Mesothelial cell of epicardium (in vitro differentiated cells): ENCODE results near the gene ACTN4. TPM values are rescaled to one million over a fixed set of nuclear protein-coding genes. Genes with fewer than 3 reads are reported as not detected.
"Not testable (repeated sequence)": the region's sequence is repeated elsewhere in the genome, so short reads cannot be mapped to it uniquely, and the experiment has no call there.

Experiments
- DNase-seq, 2 experiments: peaks; one replicate each; pipeline ENCODE4 v3.0.0; 2021; ENCODE audit warnings: low spot score in 2 of 2; ENCODE audit not compliant: unreplicated experiment in 2 of 2
- H3K27ac Mint-ChIP-seq: 2 replicates; pipeline ENCODE4 v1.8.0; 2021; ENCODE audit warnings: mixed read lengths
- H3K27me3 Mint-ChIP-seq: 2 replicates; pipeline ENCODE4 v1.8.0; 2021; ENCODE audit warnings: low read depth, mixed read lengths
- H3K36me3 Mint-ChIP-seq: 2 replicates; pipeline ENCODE4 v1.8.0; 2021; ENCODE audit warnings: mixed read lengths
- H3K4me1 Mint-ChIP-seq: 2 replicates; pipeline ENCODE4 v1.8.0; 2021; ENCODE audit warnings: mixed read lengths
- H3K4me3 Mint-ChIP-seq: 2 replicates; pipeline ENCODE4 v1.8.0; 2021; ENCODE audit warnings: mild to moderate bottlenecking, moderate library complexity, mixed read lengths
- H3K9me3 Mint-ChIP-seq: 2 replicates; pipeline ENCODE4 v1.8.0; 2021; ENCODE audit warnings: mixed read lengths
- CTCF ChIP-seq: fragments of 200-600 bp; sonication (generic); IDR thresholded peaks from one replicate; pipeline ENCODE4 v1.5.0; 2021; ENCODE audit warnings: antibody characterized with exemption; ENCODE audit not compliant: unreplicated experiment
- total RNA-seq: library from RNA; stranded (reverse); gene quantifications from 3 replicates; pipeline ENCODE4 v1.2.1, GENCODE V29; 2021

Gene ACTN4
- total RNA-seq: 452 to 469 TPM (median 460 TPM) in 3 replicates

DNA sequence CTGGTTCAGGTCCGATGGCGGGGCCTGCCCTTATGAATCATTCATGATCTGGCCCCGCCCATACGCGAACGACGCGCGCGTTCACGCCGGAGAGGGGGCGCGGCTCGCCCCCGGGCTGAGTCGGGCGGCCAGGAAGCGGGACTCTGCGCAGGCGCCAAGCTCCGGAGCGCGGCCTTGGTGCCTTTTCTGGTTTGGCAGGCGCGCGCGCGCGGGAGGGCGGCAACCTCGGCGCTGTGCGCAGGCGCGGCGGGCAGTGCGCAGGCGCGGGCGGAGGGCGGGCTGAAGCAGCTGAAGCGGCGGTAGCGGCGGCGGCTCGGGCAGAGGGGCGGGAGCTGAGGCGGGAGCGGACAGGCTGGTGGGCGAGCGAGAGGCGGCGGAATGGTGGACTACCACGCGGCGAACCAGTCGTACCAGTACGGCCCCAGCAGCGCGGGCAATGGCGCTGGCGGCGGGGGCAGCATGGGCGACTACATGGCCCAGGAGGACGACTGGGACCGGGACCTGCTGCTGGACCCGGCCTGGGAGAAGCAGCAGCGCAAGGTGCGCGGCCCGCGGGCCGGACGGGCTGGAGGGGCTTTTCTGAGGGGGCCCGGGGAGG is at the start of gene ACTN4:
ACTN4 (plus strand) TSS at position 282 of the 598 bp plus-strand sequence; CDS start at position 379, 97 bp downstream.
- Mint-ChIP-seq H3K27me3 (no peaks in the 10 kb centered on the region), H3K36me3 (no peaks in the 10 kb centered on the region), H3K27ac (peak within 1 kb of the TSS; percentile 95), H3K9me3 (no peaks in the 10 kb centered on the region), H3K4me1 (peaks cover 39% of the 10 kb centered on the region), H3K4me3 (peak within 1 kb of the TSS; percentile 90)
- TF ChIP-seq CTCF: no peak
- DNase-seq: peak; percentile 100

DNA sequence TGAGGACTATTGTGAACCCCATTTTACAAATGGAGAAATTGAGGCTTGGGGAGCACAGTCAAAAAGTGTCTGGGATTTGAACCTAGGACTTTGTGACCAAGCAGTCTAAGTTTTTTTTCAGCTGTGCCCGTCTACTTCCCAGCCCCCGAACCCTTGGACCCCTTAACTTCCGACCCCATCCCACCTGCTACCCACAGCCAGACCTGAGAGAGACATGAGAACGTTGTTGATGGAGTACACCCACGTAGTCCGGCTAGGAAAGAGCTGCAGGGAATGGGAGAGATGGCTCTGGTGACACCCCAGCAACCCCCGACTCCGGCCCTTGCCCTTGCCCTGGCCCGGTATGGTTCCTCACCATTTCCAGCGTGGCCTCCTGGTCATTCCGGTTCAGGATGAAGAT is 47.7 kb upstream of the ACTN4 start:
- H3K27ac Mint-ChIP-seq: no peak overlapping the region
- no peaks in the 10 kb centered on the region for H3K9me3 Mint-ChIP-seq
- no peaks in the 10 kb centered on the region for H3K36me3 Mint-ChIP-seq
- no peak for DNase-seq
- TF ChIP-seq CTCF: no peak
- peaks cover 5% of the 10 kb centered on the region for H3K4me1 Mint-ChIP-seq
- peaks cover 12% of the 10 kb centered on the region for H3K27me3 Mint-ChIP-seq
- H3K4me3 Mint-ChIP-seq: no peak overlapping the region

GRCh38 chr19:38602856-38603255 is 44.6 kb upstream of the ACTN4 start:
- H3K9me3 Mint-ChIP-seq, H3K4me1 Mint-ChIP-seq, H3K36me3 Mint-ChIP-seq, H3K27me3 Mint-ChIP-seq, H3K4me3 Mint-ChIP-seq, DNase-seq, H3K27ac Mint-ChIP-seq: not testable (repeated sequence)

- H3K4me1 Mint-ChIP-seq: no peaks in the 10 kb centered on the region
Measured at GRCh38 chr19:38606131-38606530, 41.3 kb upstream of the ACTN4 start.

GRCh38 chr19:38614289-38614688 is 33.2 kb upstream of the ACTN4 start:
- DNase-seq: no peak
- H3K27me3 Mint-ChIP-seq: no peaks in the 10 kb centered on the region
- H3K4me3 Mint-ChIP-seq: no peak overlapping the region
- no peaks in the 10 kb centered on the region for H3K9me3 Mint-ChIP-seq
- no peak overlapping the region for H3K27ac Mint-ChIP-seq
- peaks cover 13% of the 10 kb centered on the region for H3K4me1 Mint-ChIP-seq
- H3K36me3 Mint-ChIP-seq: no peaks in the 10 kb centered on the region
- TF ChIP-seq CTCF: no peak

More at GRCh38 chr19:38606131-38606530, 41.3 kb upstream of the ACTN4 start:
- Mint-ChIP-seq H3K9me3 (no peaks in the 10 kb centered on the region), H3K36me3 (no peaks in the 10 kb centered on the region), H3K27me3 (no peaks in the 10 kb centered on the region), H3K4me3 (no peak overlapping the region), H3K27ac (no peak overlapping the region)
- no peak for TF ChIP-seq CTCF
- DNase-seq: no peak

- no peak for TF ChIP-seq CTCF
- Mint-ChIP-seq H3K4me3 (no peak overlapping the region), H3K9me3 (no peaks in the 10 kb centered on the region), H3K4me1 (peaks cover 21% of the 10 kb centered on the region), H3K36me3 (no peaks in the 10 kb centered on the region), H3K27ac (peak overlapping the region; percentile 1), H3K27me3 (no peaks in the 10 kb centered on the region)
- DNase-seq: no peak
Measured at GRCh38 chr19:38615007-38615581, 32.4 kb upstream of the ACTN4 start.
